Measurements from ENCODE around the gene SLC38A3.

GRCh38 chr3:50220109-50220508 lies 15.0 kb downstream of the SLC38A3 start:
- no peak for TF ChIP-seq ZNF274 (IDR thresholded peaks at IDR 0.05; ENCODE audit: low read depth, low read length)
- no peak for TF ChIP-seq YY1 (IDR thresholded peaks at IDR 0.05; ENCODE audit: insufficient read depth, insufficient read length)

Measured in NT2/D1 (cell line).